ENCODE measurements around the gene PKD1. TPM values are rescaled to one million over a fixed set of nuclear protein-coding genes. Genes with fewer than 3 reads are reported as not detected.
"Not testable (repeated sequence)": the region's sequence is repeated elsewhere in the genome, so short reads cannot be mapped to it uniquely, and the experiment has no call there.

Gene PKD1
- total RNA-seq = 10 to 100 TPM; 60.5 to 69.6 TPM

- ChIA-PET POLR2A (interaction anchor here (1.1 to 1.7 kb wide), 2 partner anchors 19 to 171 kb away, joined by 4 to 6 read pairs; partner anchors contain the start of genes RPS2 and TRAF7), CTCF (interaction anchor here (1.0 kb wide), 2 partner anchors 19 to 120 kb away, joined by 3 read pairs; no protein-coding TSS in a partner anchor)
- H3K27me3 Mint-ChIP-seq; H3K9me3 Mint-ChIP-seq; H3K36me3 Mint-ChIP-seq (ENCODE audit: low read depth): not testable (repeated sequence)
- DNase-seq = peak; percentile 99
- Mint-ChIP-seq H3K27ac (peak within 1 kb of the TSS; percentile 89), H3K4me3 (peak within 1 kb of the TSS; percentile 91), H3K4me1 (peaks cover 14% of the 10 kb centered on the region)
These were observed at the start of gene PKD1 for GRCh38 chr16:2135770-2136490. Gene PKD1, minus strand, starts transcription at chr16:2135898. Its CDS starts 209 bp downstream, at chr16:2135689.

DNA sequence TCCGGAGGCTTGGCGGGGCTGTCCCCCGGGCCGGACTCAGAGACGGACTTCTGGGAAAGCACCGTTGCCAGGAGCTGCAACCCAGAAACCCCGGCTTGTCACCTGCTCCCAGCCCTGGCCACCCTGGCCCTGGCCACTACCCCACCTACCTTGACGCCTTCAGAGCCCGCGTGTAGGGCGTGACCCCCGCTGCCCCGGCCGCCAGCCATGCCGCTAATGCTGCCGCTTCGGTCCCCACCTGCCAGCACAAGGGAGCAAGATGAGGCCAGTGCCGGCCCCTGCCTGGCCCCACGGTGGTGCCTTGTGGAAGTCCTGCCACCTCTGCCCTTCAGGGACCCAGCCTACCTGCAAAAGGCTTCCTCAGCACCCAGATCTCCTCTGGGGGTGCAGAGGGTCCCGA lies 49.3 kb upstream of the PKD1 start:
- no peaks in the 10 kb centered on the region for H3K9me3 Mint-ChIP-seq
- H3K4me3 Mint-ChIP-seq = no peak overlapping the region
- no peak overlapping the region for H3K27ac Mint-ChIP-seq
- H3K36me3 Mint-ChIP-seq (ENCODE audit: low read depth) = no peaks in the 10 kb centered on the region
- no peaks in the 10 kb centered on the region for H3K27me3 Mint-ChIP-seq
- ChIA-PET CTCF (interaction anchor here (1.0 kb wide), 1 partner anchor 10 kb away, joined by 3 read pairs; no protein-coding TSS in a partner anchor), POLR2A (no interaction called here)
- no peaks in the 10 kb centered on the region for H3K4me1 Mint-ChIP-seq
- no peak for DNase-seq

- no peaks in the 10 kb centered on the region for H3K4me1 Mint-ChIP-seq
- CTCF ChIA-PET = no interaction called here
- H3K4me3 Mint-ChIP-seq = no peak overlapping the region
- H3K9me3 Mint-ChIP-seq = no peaks in the 10 kb centered on the region
- no peaks in the 10 kb centered on the region for H3K36me3 Mint-ChIP-seq (ENCODE audit: low read depth)
- no peak overlapping the region for H3K27ac Mint-ChIP-seq
- DNase-seq = no peak
- no peaks in the 10 kb centered on the region for H3K27me3 Mint-ChIP-seq
- POLR2A ChIA-PET = no interaction called here
These were observed 48.6 kb upstream of the PKD1 start for GRCh38 chr16:2184346-2184745.

DNA sequence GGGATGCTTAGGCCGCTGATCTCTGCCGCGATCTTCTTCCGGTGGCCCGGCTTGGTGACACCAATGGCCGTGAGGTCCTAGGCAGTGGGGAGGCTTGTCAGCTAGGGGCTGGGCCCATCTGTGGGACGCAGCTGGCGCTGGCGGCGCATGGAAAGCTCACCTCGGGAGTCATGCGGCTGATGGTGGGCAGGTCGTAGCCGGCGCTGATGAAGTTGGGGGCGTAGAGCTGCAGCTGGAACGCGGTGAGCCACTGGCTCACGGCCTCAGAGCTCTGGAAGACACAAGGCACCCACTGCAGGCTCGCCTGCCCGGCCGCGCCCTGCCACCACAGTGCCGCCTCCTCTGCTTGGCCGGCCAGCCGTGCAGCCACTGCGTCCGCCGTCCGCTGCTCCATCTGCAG lies 48.0 kb upstream of the PKD1 start:
- H3K36me3 Mint-ChIP-seq (ENCODE audit: low read depth) = no peaks in the 10 kb centered on the region
- POLR2A ChIA-PET = no interaction called here
- H3K4me3 Mint-ChIP-seq = no peak overlapping the region
- no peak overlapping the region for H3K27ac Mint-ChIP-seq
- DNase-seq = no peak
- CTCF ChIA-PET = no interaction called here
- H3K4me1 Mint-ChIP-seq = no peaks in the 10 kb centered on the region
- no peaks in the 10 kb centered on the region for H3K9me3 Mint-ChIP-seq
- H3K27me3 Mint-ChIP-seq = no peaks in the 10 kb centered on the region

- no peak for DNase-seq
- no peaks in the 10 kb centered on the region for H3K9me3 Mint-ChIP-seq
- H3K4me3 Mint-ChIP-seq = no peak overlapping the region
- H3K27ac Mint-ChIP-seq = no peak overlapping the region
- POLR2A ChIA-PET = interaction anchor here (0.9 kb wide), 1 partner anchor 27 kb away, joined by 4 read pairs; no protein-coding TSS in a partner anchor
- H3K4me1 Mint-ChIP-seq = no peaks in the 10 kb centered on the region
- peaks cover 4% of the 10 kb centered on the region for H3K36me3 Mint-ChIP-seq (ENCODE audit: low read depth)
- H3K27me3 Mint-ChIP-seq = no peaks in the 10 kb centered on the region
- CTCF ChIA-PET = no interaction called here
These were observed 46.3 kb upstream of the PKD1 start for GRCh38 chr16:2181952-2182351.

DNA sequence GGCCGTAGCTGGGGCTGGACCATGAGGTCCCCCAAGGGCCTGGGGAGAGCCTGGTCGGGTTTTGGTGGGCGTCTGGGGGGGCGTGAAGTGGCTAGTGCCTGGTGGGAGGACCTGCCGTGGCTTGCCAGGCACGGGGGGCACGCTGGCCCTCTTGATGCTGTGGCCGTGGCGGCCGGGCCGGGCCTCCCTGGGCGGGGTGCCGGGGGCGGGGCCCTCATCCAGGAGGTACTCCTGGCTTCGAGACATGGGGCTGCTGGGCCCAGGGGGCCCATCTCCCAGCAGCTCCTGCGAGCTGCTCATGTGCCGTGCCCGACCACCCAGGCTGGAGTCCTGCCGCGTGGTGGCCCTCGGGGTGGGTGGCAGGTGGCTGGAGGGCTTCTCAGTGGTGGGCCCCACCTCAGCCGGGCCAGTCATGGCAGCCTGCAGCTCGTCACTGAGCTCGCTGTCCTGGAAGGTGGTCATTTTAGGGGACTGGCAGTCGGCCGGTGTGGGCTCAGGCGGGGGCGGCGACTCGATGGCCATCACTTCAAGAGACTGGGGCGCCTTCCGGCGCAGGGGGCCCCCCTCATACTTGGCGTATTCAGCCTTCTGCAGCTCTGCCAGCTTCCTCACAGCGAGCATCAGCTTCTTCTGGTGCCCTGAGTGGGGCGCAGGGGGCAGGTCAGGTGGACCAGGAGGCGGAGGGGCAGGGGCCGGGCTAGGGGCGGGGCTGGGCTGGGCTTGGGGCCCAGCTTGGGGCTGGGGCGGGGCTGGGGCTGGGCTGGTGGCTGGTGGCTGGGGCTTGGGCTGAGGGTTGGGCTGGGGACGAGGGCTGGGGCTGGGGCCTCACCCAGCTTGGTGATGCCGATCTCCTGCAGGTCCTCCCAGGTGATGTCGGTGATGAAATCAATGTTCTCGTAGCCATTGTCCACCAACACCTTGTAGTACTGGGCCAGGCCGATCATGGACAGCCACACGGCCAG lies 45.5 kb upstream of the PKD1 start:
- no peaks in the 10 kb centered on the region for H3K4me1 Mint-ChIP-seq
- no peak overlapping the region for H3K27ac Mint-ChIP-seq
- H3K9me3 Mint-ChIP-seq = no peaks in the 10 kb centered on the region
- no peaks in the 10 kb centered on the region for H3K27me3 Mint-ChIP-seq
- H3K36me3 Mint-ChIP-seq (ENCODE audit: low read depth) = peaks cover 4% of the 10 kb centered on the region
- POLR2A ChIA-PET = interaction anchor here (0.9 kb wide), 1 partner anchor 27 kb away, joined by 4 read pairs; no protein-coding TSS in a partner anchor
- CTCF ChIA-PET = no interaction called here
- DNase-seq = no peak
- H3K4me3 Mint-ChIP-seq = no peak overlapping the region

GRCh38 chr16:2180461-2180860 lies 44.8 kb upstream of the PKD1 start:
- ChIA-PET POLR2A (no interaction called here), CTCF (no interaction called here)
- peaks cover 4% of the 10 kb centered on the region for H3K36me3 Mint-ChIP-seq (ENCODE audit: low read depth)
- no peak for DNase-seq
- H3K4me3 Mint-ChIP-seq = no peak overlapping the region
- H3K27me3 Mint-ChIP-seq = no peaks in the 10 kb centered on the region
- no peaks in the 10 kb centered on the region for H3K4me1 Mint-ChIP-seq
- no peak overlapping the region for H3K27ac Mint-ChIP-seq
- H3K9me3 Mint-ChIP-seq = no peaks in the 10 kb centered on the region

GRCh38 chr16:2179576-2179975 lies 43.9 kb upstream of the PKD1 start:
- DNase-seq = no peak
- no peaks in the 10 kb centered on the region for H3K4me1 Mint-ChIP-seq
- no peaks in the 10 kb centered on the region for H3K9me3 Mint-ChIP-seq
- POLR2A ChIA-PET = no interaction called here
- CTCF ChIA-PET = no interaction called here
- no peak overlapping the region for H3K4me3 Mint-ChIP-seq
- no peak overlapping the region for H3K27ac Mint-ChIP-seq
- H3K27me3 Mint-ChIP-seq = no peaks in the 10 kb centered on the region
- H3K36me3 Mint-ChIP-seq (ENCODE audit: low read depth) = peaks cover 4% of the 10 kb centered on the region

- no peak for DNase-seq
- H3K27ac Mint-ChIP-seq = no peak overlapping the region
- H3K36me3 Mint-ChIP-seq (ENCODE audit: low read depth) = peaks cover 7% of the 10 kb centered on the region
- no peaks in the 10 kb centered on the region for H3K4me1 Mint-ChIP-seq
- ChIA-PET CTCF (no interaction called here), POLR2A (no interaction called here)
- no peak overlapping the region for H3K4me3 Mint-ChIP-seq
- no peaks in the 10 kb centered on the region for H3K9me3 Mint-ChIP-seq
- no peaks in the 10 kb centered on the region for H3K27me3 Mint-ChIP-seq
These were observed 43.4 kb upstream of the PKD1 start for GRCh38 chr16:2179107-2179501.

DNA sequence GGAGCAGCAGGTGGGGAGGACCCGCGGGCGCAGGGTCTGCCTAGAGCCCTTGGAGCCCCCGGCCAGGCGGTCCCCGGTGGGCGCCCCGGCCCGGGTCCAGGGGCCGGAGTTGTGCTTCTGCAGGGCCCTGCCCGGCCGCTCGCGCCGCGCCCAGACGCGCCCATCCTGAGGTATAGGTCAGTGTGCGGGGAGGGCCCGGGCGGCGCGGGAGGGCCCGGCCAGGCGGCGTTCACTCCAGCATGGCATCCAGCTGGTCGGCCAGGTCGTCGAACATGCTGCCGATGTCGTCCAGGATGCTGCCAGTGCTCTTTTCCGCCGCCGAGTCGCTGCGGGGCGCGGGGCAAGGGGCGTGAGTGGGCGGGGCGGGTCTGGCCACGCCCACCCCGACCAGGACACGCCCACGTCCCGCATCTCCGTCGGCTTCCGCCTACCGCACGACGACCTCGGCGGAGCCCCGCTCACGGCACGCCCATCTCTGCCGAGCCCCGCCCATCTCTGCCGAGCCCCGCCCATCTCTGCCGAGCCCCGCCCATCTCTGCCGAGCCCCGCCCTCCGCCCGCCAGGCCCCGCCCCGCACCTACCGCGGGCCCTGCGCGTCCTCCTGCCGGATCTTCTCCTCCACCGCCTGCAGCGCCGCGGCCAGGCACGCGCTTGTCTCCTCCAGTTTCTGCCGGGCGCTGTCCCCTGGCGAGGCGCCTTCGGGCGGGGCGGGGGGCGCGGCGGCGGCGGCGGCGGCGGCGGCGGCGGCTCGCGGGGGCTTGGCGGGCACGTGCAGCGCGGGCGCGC lies 42.8 kb upstream of the PKD1 start:
- peak; percentile 46 for DNase-seq
- Mint-ChIP-seq H3K9me3 (no peaks in the 10 kb centered on the region), H3K4me1 (no peaks in the 10 kb centered on the region), H3K4me3 (no peak overlapping the region), H3K27ac (no peak overlapping the region), H3K36me3 (ENCODE audit: low read depth) (peaks cover 11% of the 10 kb centered on the region), H3K27me3 (no peaks in the 10 kb centered on the region)
- CTCF ChIA-PET = no interaction called here
- POLR2A ChIA-PET = no interaction called here

DNA sequence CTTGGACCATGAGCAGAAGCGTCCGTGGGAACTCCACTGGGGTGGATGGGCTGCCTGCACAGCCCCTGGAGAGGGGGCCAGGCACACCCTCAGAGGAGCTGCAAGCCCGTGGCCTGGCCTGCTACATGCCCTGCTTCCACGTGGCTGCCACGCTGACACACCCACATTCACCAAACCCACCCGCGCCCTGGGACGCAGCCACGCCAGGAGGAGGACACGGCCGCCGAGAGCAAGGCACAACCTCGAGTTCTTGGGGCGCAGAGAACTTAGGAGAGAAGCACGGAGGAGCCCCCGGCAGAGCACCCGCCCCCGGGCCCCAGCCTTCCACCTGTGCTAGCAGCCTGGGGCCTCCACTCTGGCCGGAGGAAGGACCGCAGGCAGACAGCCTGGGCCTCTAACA lies 41.9 kb upstream of the PKD1 start:
- no peaks in the 10 kb centered on the region for H3K4me1 Mint-ChIP-seq

DNA sequence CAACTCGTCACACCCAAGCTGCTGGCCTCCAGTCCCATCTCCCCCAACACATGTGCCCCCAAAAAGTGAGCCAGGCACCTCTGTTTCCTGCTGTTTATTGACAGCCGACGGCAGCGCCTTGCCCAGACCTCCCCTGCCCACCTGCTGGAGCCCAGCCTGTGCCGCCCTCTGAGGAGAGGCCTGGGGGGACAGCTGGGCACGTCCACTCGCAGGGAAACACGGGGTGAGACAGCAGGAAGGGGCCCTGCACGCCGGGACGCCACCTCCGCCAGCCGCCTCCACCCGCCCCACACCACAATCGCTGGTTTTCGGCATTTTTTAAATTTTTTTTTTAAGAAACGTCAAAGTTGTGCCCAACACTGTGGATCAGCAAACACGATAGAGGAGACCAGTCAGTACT lies 41.4 kb upstream of the PKD1 start:
- no peaks in the 10 kb centered on the region for H3K4me1 Mint-ChIP-seq
- CTCF ChIA-PET = no interaction called here
- H3K36me3 Mint-ChIP-seq (ENCODE audit: low read depth) = peaks cover 14% of the 10 kb centered on the region
- H3K4me3 Mint-ChIP-seq = no peak overlapping the region
- H3K27me3 Mint-ChIP-seq = no peaks in the 10 kb centered on the region
- H3K9me3 Mint-ChIP-seq = no peaks in the 10 kb centered on the region
- POLR2A ChIA-PET = no interaction called here
- no peak for DNase-seq
- no peak overlapping the region for H3K27ac Mint-ChIP-seq

More for the DNA sequence above, 41.9 kb upstream of the PKD1 start:
- ChIA-PET CTCF (no interaction called here), POLR2A (no interaction called here)
- Mint-ChIP-seq H3K4me3 (no peak overlapping the region), H3K27me3 (no peaks in the 10 kb centered on the region), H3K9me3 (no peaks in the 10 kb centered on the region), H3K27ac (no peak overlapping the region), H3K36me3 (ENCODE audit: low read depth) (peaks cover 14% of the 10 kb centered on the region)
- DNase-seq = no peak

DNA sequence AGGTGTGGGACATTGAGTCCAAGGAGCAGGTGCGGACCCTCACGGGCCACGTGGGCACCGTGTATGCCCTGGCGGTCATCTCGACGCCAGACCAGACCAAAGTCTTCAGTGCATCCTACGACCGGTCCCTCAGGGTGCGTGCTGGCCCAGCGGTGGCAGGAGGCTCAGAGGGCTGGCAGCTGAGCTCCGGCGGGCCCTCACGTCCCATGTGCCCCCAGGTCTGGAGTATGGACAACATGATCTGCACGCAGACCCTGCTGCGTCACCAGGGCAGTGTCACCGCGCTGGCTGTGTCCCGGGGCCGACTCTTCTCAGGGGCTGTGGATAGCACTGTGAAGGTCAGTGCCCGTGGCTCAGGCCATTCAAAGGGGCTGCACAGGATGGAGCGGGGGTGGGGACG lies 40.3 kb upstream of the PKD1 start:
- CTCF ChIA-PET = no interaction called here
- no peaks in the 10 kb centered on the region for H3K27me3 Mint-ChIP-seq
- no peak overlapping the region for H3K4me3 Mint-ChIP-seq
- H3K9me3 Mint-ChIP-seq = no peaks in the 10 kb centered on the region
- no peak overlapping the region for H3K27ac Mint-ChIP-seq
- POLR2A ChIA-PET = no interaction called here
- peaks cover 16% of the 10 kb centered on the region for H3K36me3 Mint-ChIP-seq (ENCODE audit: low read depth)
- no peak for DNase-seq
- no peaks in the 10 kb centered on the region for H3K4me1 Mint-ChIP-seq
